ENCODE data around the gene AXDND1. TPM values are rescaled to one million over a fixed set of nuclear protein-coding genes. Genes with fewer than 3 reads are reported as not detected.

AXDND1 gene
- total and polyA plus RNA-seq, 9 of the 15 experiments (the other 6 are each of a cell fraction or from before 2014, with no cell fraction given) = 0.03 to 0.13 (median 0.06) TPM; not detected in 5

GRCh38 chr1:179529482-179530195 lies 163.9 kb downstream of the AXDND1 start (continued):
- TF ChIP-seq ZNF232 (CRISPR knock-in tag; IDR thresholded peaks at IDR 0.05) = no peak
- no peak for TF ChIP-seq ZNF263 (CRISPR knock-in tag; IDR thresholded peaks at IDR 0.05; ENCODE audit: borderline replicate concordance)
- TF ChIP-seq STAT5B (CRISPR knock-in tag; IDR thresholded peaks at IDR 0.05) = no peak

- Histone ChIP-seq H3K27ac (ENCODE audit: extremely low read depth, low read depth, low read length) (no peak overlapping the region), H3K79me2 (ENCODE audit: control insufficient read depth, insufficient read depth, low read length) (no peaks in the 10 kb centered on the region), H3K36me3 (ENCODE audit: control insufficient read depth, insufficient read depth, low read length) (no peaks in the 10 kb centered on the region), H3K4me3 (no peak overlapping the region), H3K4me2 (ENCODE audit: insufficient read depth, low read length) (no peak overlapping the region), H3K27me3 (ENCODE audit: control insufficient read depth in 2 of 2, insufficient read depth in 2 of 2, low read length in 2 of 2) (peaks cover 4 to 7% of the 10 kb centered on the region in 2 experiments; a peak in 2 of 5 replicates), H3K9ac (ENCODE audit: insufficient read depth in 1 of 2, low read depth in 2 of 2, low read length in 2 of 2) (no peak overlapping the region), H3K9me1 (ENCODE audit: control insufficient read depth, insufficient read depth, low read length) (no peaks in the 10 kb centered on the region), H4K20me1 (replicated peaks; ENCODE audit: control insufficient read depth, insufficient read depth, low read length) (no peaks in the 10 kb centered on the region), H2AFZ (ENCODE audit: low read depth, low read length) (no peak overlapping the region), H3K9me3 (replicated peaks; ENCODE audit: control insufficient read depth, insufficient read depth, low read depth, low read length) (no peaks in the 10 kb centered on the region), H3K4me1 (replicated peaks in 1 of 2; ENCODE audit: control insufficient read depth in 2 of 2, insufficient read depth in 2 of 2, low read length in 2 of 2) (no peaks in the 10 kb centered on the region)
- WGBS (ENCODE audit: insufficient coverage, low coverage, missing lambda C conversion rate) = 0% methylated on average over 1 of the region's 1 CpG
- CTCF ChIA-PET (ENCODE audit: low intra/inter-chr PET ratio) = no interaction called here
- intact Hi-C loops (cut with micrococcal nuclease) (no loop called here), in situ Hi-C loops (cut with MboI) (no loop called here)
- FAIRE-seq (no peak), DNase-seq (ENCODE audit: extremely low read depth in 1 of 4, low spot score in 3 of 4) (no peak), ATAC-seq (no peak)
- POLR2A ChIA-PET = no interaction called here
- no TSS peak for BruUV-seq (replicated peaks)
- TF ChIP-seq MAZ (CRISPR knock-in tag; conservative IDR thresholded peaks at IDR 0.05 in 1 of 2, IDR thresholded peaks at IDR 0.05 in 1 of 2) (no peak), ZSCAN32 (CRISPR knock-in tag; IDR thresholded peaks at IDR 0.05) (no peak), ZNF12 (CRISPR knock-in tag; IDR thresholded peaks at IDR 0.05) (no peak), IRF1 (CRISPR knock-in tag; IDR thresholded peaks at IDR 0.05; ENCODE audit: borderline replicate concordance) (no peak), NCOA6 (IDR thresholded peaks at IDR 0.05) (no peak), FOXA3 (CRISPR knock-in tag; conservative IDR thresholded peaks at IDR 0.05 in 1 of 2, IDR thresholded peaks at IDR 0.05 in 1 of 2) (no peak), MEF2D (tag; conservative IDR thresholded peaks at IDR 0.05; ENCODE audit: low read depth) (no peak), ZBTB7A (IDR thresholded peaks at IDR 0.05; ENCODE audit: borderline replicate concordance, control insufficient read depth, low read depth, low read length) (no peak), DNMT1 (IDR thresholded peaks at IDR 0.05) (no peak), TARDBP (IDR thresholded peaks at IDR 0.05) (no peak), GATAD2B (IDR thresholded peaks at IDR 0.05; ENCODE audit: borderline replicate concordance) (no peak), ZBED1 (IDR thresholded peaks at IDR 0.05) (no peak)
- TF ChIP-seq, protein P1, sequence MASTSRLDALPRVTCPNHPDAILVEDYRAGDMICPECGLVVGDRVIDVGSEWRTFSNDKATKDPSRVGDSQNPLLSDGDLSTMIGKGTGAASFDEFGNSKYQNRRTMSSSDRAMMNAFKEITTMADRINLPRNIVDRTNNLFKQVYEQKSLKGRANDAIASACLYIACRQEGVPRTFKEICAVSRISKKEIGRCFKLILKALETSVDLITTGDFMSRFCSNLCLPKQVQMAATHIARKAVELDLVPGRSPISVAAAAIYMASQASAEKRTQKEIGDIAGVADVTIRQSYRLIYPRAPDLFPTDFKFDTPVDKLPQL (IDR thresholded peaks at IDR 0.05; ENCODE audit: extremely low read depth, insufficient read length) = no peak
- TF ChIP-seq, protein P2, sequence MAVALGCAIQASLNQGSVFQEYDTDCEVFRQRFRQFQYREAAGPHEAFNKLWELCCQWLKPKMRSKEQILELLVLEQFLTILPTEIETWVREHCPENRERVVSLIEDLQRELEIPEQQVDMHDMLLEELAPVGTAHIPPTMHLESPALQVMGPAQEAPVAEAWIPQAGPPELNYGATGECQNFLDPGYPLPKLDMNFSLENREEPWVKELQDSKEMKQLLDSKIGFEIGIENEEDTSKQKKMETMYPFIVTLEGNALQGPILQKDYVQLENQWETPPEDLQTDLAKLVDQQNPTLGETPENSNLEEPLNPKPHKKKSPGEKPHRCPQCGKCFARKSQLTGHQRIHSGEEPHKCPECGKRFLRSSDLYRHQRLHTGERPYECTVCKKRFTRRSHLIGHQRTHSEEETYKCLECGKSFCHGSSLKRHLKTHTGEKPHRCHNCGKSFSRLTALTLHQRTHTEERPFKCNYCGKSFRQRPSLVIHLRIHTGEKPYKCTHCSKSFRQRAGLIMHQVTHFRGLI (CRISPR knock-in tag; IDR thresholded peaks at IDR 0.05) = no peak
- TF ChIP-seq, protein P3, sequence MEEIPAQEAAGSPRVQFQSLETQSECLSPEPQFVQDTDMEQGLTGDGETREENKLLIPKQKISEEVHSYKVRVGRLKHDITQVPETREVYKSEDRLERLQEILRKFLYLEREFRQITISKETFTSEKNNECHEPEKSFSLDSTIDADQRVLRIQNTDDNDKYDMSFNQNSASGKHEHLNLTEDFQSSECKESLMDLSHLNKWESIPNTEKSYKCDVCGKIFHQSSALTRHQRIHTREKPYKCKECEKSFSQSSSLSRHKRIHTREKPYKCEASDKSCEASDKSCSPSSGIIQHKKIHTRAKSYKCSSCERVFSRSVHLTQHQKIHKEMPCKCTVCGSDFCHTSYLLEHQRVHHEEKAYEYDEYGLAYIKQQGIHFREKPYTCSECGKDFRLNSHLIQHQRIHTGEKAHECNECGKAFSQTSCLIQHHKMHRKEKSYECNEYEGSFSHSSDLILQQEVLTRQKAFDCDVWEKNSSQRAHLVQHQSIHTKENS (CRISPR knock-in tag; IDR thresholded peaks at IDR 0.05) = no peak
These were observed 164.6 kb downstream of the AXDND1 start for GRCh38 chr1:179530352-179530751.

Data from K562 (cell line).